Ishikawa (cell line): ENCODE results near the gene LNPEP.

ENCODE experiments used
- CEBPB ChIP-seq: IDR thresholded peaks from 2 replicates; pipeline ENCODE4 v1.6.1; 2012
- CREB1 ChIP-seq: IDR thresholded peaks from 2 replicates; pipeline ENCODE4 v1.6.1; 2012; ENCODE audit warnings: low read depth
- EGR1 ChIP-seq: IDR thresholded peaks from 2 replicates; pipeline ENCODE4 v1.6.1; 2012
- EP300 ChIP-seq: IDR thresholded peaks from 2 replicates; pipeline ENCODE4 v1.6.1; 2012; ENCODE audit warnings: borderline replicate concordance
- FOXM1 ChIP-seq: IDR thresholded peaks from 2 replicates; pipeline ENCODE4 v1.6.1; 2012; ENCODE audit warnings: low read depth, borderline replicate concordance
- MAX ChIP-seq: IDR thresholded peaks from 2 replicates; pipeline ENCODE4 v1.6.1; 2012
- NFIC ChIP-seq: IDR thresholded peaks from 2 replicates; pipeline ENCODE4 v1.6.1; 2012
- RAD21 ChIP-seq: IDR thresholded peaks from 2 replicates; pipeline ENCODE4 v1.6.1; 2012; ENCODE audit warnings: low read depth
- REST ChIP-seq: IDR thresholded peaks from 2 replicates; pipeline ENCODE4 v1.6.1; 2012; ENCODE audit warnings: low read depth, mild to moderate bottlenecking
- TAF1 ChIP-seq: IDR thresholded peaks from 2 replicates; pipeline ENCODE4 v1.6.1; 2012; ENCODE audit warnings: low read depth, mild to moderate bottlenecking
- TCF12 ChIP-seq: IDR thresholded peaks from 2 replicates; pipeline ENCODE4 v1.6.1; 2012; ENCODE audit warnings: low read depth
- TEAD4 ChIP-seq: IDR thresholded peaks from 2 replicates; pipeline ENCODE4 v1.6.1; 2012
- USF1 ChIP-seq: IDR thresholded peaks from 2 replicates; pipeline ENCODE4 v1.6.1; 2012
- YY1 ChIP-seq: IDR thresholded peaks from 2 replicates; pipeline ENCODE4 v1.6.1; 2012; ENCODE audit warnings: low read depth
- ZBTB7A ChIP-seq: IDR thresholded peaks from 2 replicates; pipeline ENCODE4 v1.6.1; 2012; ENCODE audit warnings: low read depth

The LNPEP gene

GRCh38 chr5:96920744-96921355, 15.0 kb upstream of the LNPEP start:
- TF ChIP-seq MAX (no peak), ZBTB7A (no peak), FOXM1 (no peak), REST (no peak), USF1 (no peak), CREB1 (no peak), YY1 (no peak), EGR1 (no peak), EP300 (no peak), TEAD4 (no peak), CEBPB (no peak), RAD21 (no peak), TCF12 (no peak), NFIC (no peak), TAF1 (no peak)

GRCh38 chr5:96922499-96923244, 13.2 kb upstream of the LNPEP start:
- TF ChIP-seq NFIC (no peak), EGR1 (no peak), RAD21 (no peak), EP300 (no peak)

- TF ChIP-seq NFIC: no peak
These were observed 11.8 kb upstream of the LNPEP start for GRCh38 chr5:96924016-96924443.

- TF ChIP-seq RAD21 (no peak), USF1 (no peak), NFIC (no peak), TAF1 (no peak), EP300 (no peak), FOXM1 (no peak), EGR1 (no peak), CEBPB (no peak), TEAD4 (no peak), YY1 (no peak), ZBTB7A (no peak), TCF12 (no peak), REST (no peak), CREB1 (no peak), MAX (no peak)
These were observed 9.6 kb upstream of the LNPEP start for GRCh38 chr5:96926276-96926675.

GRCh38 chr5:96927008-96927407, 8.9 kb upstream of the LNPEP start:
- TF ChIP-seq TAF1 (no peak), TCF12 (no peak), YY1 (no peak), EP300 (no peak), TEAD4 (no peak), USF1 (no peak), REST (no peak), NFIC (no peak), FOXM1 (no peak)
